ENCODE measurements around the gene SSC5D. TPM values are rescaled to one million over a fixed set of nuclear protein-coding genes. Genes with fewer than 3 reads are reported as not detected.

SSC5D gene
- total RNA-seq, 1 experiment from 2014 or later, result 1.5 TPM

DNA sequence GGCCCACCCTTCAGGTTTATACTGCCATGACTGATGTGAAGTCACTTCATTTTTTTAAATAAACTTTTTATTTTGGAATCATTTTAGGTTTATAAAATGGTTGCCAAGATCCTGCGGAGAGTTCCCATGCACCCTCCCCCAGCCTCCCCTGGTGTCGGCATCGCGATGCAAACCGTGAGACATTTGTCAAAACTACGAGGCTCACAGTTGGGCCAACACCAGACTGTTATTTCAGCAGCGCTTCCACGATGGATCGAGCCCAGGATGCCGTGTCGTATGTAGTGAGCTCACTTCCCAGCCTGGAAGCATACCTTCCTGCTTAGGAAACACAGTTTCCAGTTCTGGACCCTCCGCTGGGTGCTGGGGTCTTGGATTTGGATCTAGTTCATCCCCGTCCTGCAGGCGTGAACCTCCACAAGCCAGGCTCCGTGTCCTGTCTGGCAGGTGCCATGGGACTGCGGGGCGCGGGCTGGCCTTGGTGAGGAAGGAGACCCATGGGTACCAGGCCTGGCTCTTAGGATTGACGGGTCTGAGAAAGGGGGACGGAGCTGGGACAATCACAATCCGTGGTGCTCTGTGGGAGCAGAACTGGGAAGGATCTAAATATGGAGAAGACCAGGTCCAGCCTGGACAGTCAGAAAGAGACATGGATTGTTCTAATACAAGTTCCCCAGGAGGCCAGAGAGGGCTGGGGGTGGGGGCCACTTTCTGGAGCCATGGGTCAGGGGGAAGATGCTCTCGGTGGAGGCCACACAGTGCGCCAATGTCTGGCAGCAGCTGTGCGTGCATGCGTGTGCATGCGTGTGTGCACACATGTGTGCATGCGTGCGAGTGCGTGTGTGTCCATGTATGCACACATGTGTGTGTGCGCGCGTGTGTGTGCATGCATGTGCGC lies 51.1 kb downstream of the SSC5D start:
- DNase-seq (ENCODE audit: low read depth, low spot score), result no peak
- RAD21 ChIA-PET (ENCODE audit: low non-redundant PET in 1 of 2, low total read pairs in 2 of 2, uncharacterized antibody in 2 of 2, unreplicated experiment in 2 of 2), result no interaction called here
- CTCF ChIA-PET, result no interaction called here
- no peak overlapping the region for H3K27ac ChIP-seq (ENCODE audit: low read depth, low read length)
- H2AFZ ChIP-seq (ENCODE audit: low read depth, low read length, poor library complexity, severe bottlenecking), result no peak overlapping the region
- no peaks in the 10 kb centered on the region for H3K36me3 ChIP-seq (ENCODE audit: control insufficient read depth in 1 of 2, insufficient read depth in 2 of 2, low read length in 2 of 2)
- peaks cover 0 to 1% of the 10 kb centered on the region in 2 experiments; a peak in 1 of 4 replicates for H3K4me1 ChIP-seq (ENCODE audit: control insufficient read depth in 1 of 2, insufficient read depth in 2 of 2, low read length in 2 of 2)
- BruUV-seq (replicated peaks), result no TSS peak
- intact Hi-C loops (cut with micrococcal nuclease), result no loop called here
- H3K79me2 ChIP-seq (ENCODE audit: insufficient read depth, low read length), result no peaks in the 10 kb centered on the region
- no peak overlapping the region for H3K4me3 ChIP-seq (replicated peaks in 1 of 2; ENCODE audit: low read depth in 1 of 2, low read length in 2 of 2)
- POLR2A ChIA-PET, result no interaction called here
- no peaks in the 10 kb centered on the region for H3K9me2 ChIP-seq (ENCODE audit: insufficient read depth)
- TF ChIP-seq SRF (IDR thresholded peaks at IDR 0.05; ENCODE audit: low read depth) (no peak), ZNF274 (IDR thresholded peaks at IDR 0.05; ENCODE audit: low read depth, low read length) (no peak), TCF7L2 (IDR thresholded peaks at IDR 0.05; ENCODE audit: borderline replicate concordance, extremely low read depth, insufficient read depth, insufficient read length) (no peak), RAD21 (IDR thresholded peaks at IDR 0.05; ENCODE audit: low read depth) (no peak), ATF3 (IDR thresholded peaks at IDR 0.05) (no peak), FOSL1 (IDR thresholded peaks at IDR 0.05; ENCODE audit: low read depth) (no peak)
- no peaks in the 10 kb centered on the region for H3K27me3 ChIP-seq (ENCODE audit: insufficient read depth, low read length)
- no peaks in the 10 kb centered on the region for H4K20me1 ChIP-seq (ENCODE audit: insufficient read depth)
- H3K9me3 ChIP-seq (ENCODE audit: control insufficient read depth in 1 of 2, insufficient read depth in 1 of 2, low read depth in 1 of 2, low read length in 2 of 2), result no peaks in the 10 kb centered on the region
- H3K4me2 ChIP-seq (ENCODE audit: low read length), result no peak overlapping the region
- ATAC-seq, result no peak
- no peak overlapping the region for H3K9ac ChIP-seq (ENCODE audit: low read length)

GRCh38 chr19:55540619-55541018 lies 52.4 kb downstream of the SSC5D start:
- Histone ChIP-seq H3K27ac (ENCODE audit: low read depth, low read length) (no peak overlapping the region), H3K4me2 (ENCODE audit: low read length) (no peak overlapping the region), H3K9me3 (ENCODE audit: control insufficient read depth in 1 of 2, insufficient read depth in 1 of 2, low read depth in 1 of 2, low read length in 2 of 2) (no peaks in the 10 kb centered on the region), H3K4me1 (ENCODE audit: control insufficient read depth in 1 of 2, insufficient read depth in 2 of 2, low read length in 2 of 2) (peaks cover 8 to 14% of the 10 kb centered on the region in 2 experiments), H3K79me2 (ENCODE audit: insufficient read depth, low read length) (no peaks in the 10 kb centered on the region), H3K9ac (ENCODE audit: low read length) (no peak overlapping the region), H3K4me3 (replicated peaks in 1 of 2; ENCODE audit: low read depth in 1 of 2, low read length in 2 of 2) (no peak overlapping the region), H3K9me2 (ENCODE audit: insufficient read depth) (no peaks in the 10 kb centered on the region), H2AFZ (ENCODE audit: low read depth, low read length, poor library complexity, severe bottlenecking) (no peak overlapping the region), H4K20me1 (ENCODE audit: insufficient read depth) (no peaks in the 10 kb centered on the region), H3K36me3 (ENCODE audit: control insufficient read depth in 1 of 2, insufficient read depth in 2 of 2, low read length in 2 of 2) (no peaks in the 10 kb centered on the region), H3K27me3 (ENCODE audit: insufficient read depth, low read length) (no peaks in the 10 kb centered on the region)
- no peak for ATAC-seq
- intact Hi-C loops (cut with micrococcal nuclease), result no loop called here
- BruUV-seq (replicated peaks), result no TSS peak
- ChIA-PET POLR2A (no interaction called here), RAD21 (ENCODE audit: low non-redundant PET in 1 of 2, low total read pairs in 2 of 2, uncharacterized antibody in 2 of 2, unreplicated experiment in 2 of 2) (no interaction called here), CTCF (no interaction called here)
- no peak for DNase-seq (ENCODE audit: low read depth, low spot score)
- TF ChIP-seq EZH2phosphoT487 (IDR thresholded peaks at IDR 0.05; ENCODE audit: borderline replicate concordance) (no peak), EZH2 (IDR thresholded peaks at IDR 0.05) (no peak), SIN3A (IDR thresholded peaks at IDR 0.05; ENCODE audit: low read depth) (no peak), POLR2A (IDR thresholded peaks at IDR 0.05; ENCODE audit: borderline replicate concordance, extremely low read depth, insufficient read depth, insufficient read length) (no peak), CEBPB (IDR thresholded peaks at IDR 0.05; ENCODE audit: low read depth) (no peak), RAD21 (IDR thresholded peaks at IDR 0.05; ENCODE audit: low read depth) (no peak), TCF7L2 (IDR thresholded peaks at IDR 0.05; ENCODE audit: borderline replicate concordance, extremely low read depth, insufficient read depth, insufficient read length) (no peak), CBX3 (IDR thresholded peaks at IDR 0.05; ENCODE audit: low read depth) (no peak)
